ENCODE data around the gene PTK6.

The PTK6 gene

DNA sequence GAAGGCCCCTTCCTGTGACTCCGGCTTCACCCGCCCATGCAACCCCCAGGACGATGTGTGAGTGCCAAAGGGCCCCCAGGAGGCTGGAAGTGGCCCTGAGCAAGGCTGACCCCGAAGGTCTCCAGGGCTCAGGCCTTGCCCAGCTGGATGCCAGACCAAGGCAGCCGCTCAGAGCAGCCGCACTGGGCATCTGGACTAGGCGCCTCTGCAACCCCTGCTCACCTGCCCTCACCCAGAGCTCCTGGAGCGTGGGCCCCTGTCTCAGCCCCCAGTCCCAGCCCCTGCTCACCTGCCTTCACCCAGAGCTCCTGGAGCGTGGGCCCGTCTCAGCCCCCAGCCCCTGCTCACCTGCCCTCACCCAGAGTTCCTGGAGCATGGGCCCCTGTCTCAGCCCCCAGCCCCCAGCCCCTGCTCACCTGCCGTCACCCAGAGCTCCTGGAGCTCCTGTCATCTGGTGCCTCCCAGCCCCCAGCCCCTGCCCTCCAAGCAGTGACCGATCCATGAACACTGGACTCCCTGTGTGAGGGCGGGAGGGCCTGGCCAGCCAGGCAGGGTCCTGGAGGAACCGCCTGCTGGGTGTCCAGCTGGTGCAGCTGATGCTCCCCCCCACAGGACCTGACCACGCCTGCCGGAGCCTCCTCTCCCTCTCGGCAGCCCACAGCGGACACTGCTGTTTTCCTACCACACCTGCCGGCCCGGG is 9.2 kb upstream of the PTK6 start:
- Histone ChIP-seq H3K4me1 (ENCODE audit: control insufficient read depth, insufficient read depth, low read length, poor library complexity, severe bottlenecking) (peaks cover 6% of the 10 kb centered on the region), H3K36me3 (ENCODE audit: control insufficient read depth, insufficient read depth, low read length) (no peaks in the 10 kb centered on the region), H3K9me3 (ENCODE audit: control insufficient read depth, low read length) (no peaks in the 10 kb centered on the region), H3K4me3 (ENCODE audit: extremely low read depth, insufficient read depth, low read length, poor library complexity, severe bottlenecking) (no peak overlapping the region), H3K27ac (ENCODE audit: low read depth, low read length, severe bottlenecking) (no peak overlapping the region)
- WGBS, 2 experiments (ENCODE audit: insufficient coverage in 2 of 2): 90% methylated on average over 15 to 17 of the region's 20 CpGs

DNA sequence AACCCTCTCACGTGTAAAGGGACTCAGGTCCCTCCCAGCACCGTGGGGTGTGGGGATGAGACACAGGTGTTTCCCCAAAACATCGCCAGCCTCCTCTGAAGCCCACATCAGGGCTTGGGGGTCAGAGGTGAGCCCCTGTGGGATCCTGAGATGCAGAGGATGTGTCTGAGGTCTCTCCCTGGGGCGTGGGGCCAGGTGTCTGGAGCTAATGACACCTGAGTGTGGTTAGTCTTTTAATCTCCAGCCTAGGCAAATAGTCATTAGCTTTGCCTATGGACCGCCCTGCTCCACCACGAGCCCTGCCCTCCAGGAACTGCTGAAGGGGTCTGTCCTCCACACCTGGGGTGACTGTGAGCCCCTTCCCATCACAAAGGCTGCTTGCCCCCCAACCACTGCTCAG is 8.6 kb upstream of the PTK6 start:
- Histone ChIP-seq H3K9me3 (ENCODE audit: control insufficient read depth, low read length) (no peaks in the 10 kb centered on the region), H3K36me3 (ENCODE audit: control insufficient read depth, insufficient read depth, low read length) (no peaks in the 10 kb centered on the region), H3K27ac (ENCODE audit: low read depth, low read length, severe bottlenecking) (no peak overlapping the region), H3K4me1 (ENCODE audit: control insufficient read depth, insufficient read depth, low read length, poor library complexity, severe bottlenecking) (peaks cover 6% of the 10 kb centered on the region), H3K4me3 (ENCODE audit: extremely low read depth, insufficient read depth, low read length, poor library complexity, severe bottlenecking) (no peak overlapping the region)
- WGBS, 2 experiments (ENCODE audit: insufficient coverage in 2 of 2): 71 to 73% methylated on average over 4 of the region's 6 CpGs

GRCh38 chr20:63544958-63545516 is 7.9 kb upstream of the PTK6 start:
- H3K4me1 ChIP-seq (ENCODE audit: control insufficient read depth, insufficient read depth, low read length, poor library complexity, severe bottlenecking): peaks cover 10% of the 10 kb centered on the region
- WGBS, 2 experiments (ENCODE audit: insufficient coverage in 2 of 2): 72 to 78% methylated on average over 12 to 18 of the region's 19 CpGs
- no peak overlapping the region for H3K4me3 ChIP-seq (ENCODE audit: extremely low read depth, insufficient read depth, low read length, poor library complexity, severe bottlenecking)
- no peak overlapping the region for H3K27ac ChIP-seq (ENCODE audit: low read depth, low read length, severe bottlenecking)
- H3K9me3 ChIP-seq (ENCODE audit: control insufficient read depth, low read length): no peaks in the 10 kb centered on the region
- no peaks in the 10 kb centered on the region for H3K36me3 ChIP-seq (ENCODE audit: control insufficient read depth, insufficient read depth, low read length)

DNA sequence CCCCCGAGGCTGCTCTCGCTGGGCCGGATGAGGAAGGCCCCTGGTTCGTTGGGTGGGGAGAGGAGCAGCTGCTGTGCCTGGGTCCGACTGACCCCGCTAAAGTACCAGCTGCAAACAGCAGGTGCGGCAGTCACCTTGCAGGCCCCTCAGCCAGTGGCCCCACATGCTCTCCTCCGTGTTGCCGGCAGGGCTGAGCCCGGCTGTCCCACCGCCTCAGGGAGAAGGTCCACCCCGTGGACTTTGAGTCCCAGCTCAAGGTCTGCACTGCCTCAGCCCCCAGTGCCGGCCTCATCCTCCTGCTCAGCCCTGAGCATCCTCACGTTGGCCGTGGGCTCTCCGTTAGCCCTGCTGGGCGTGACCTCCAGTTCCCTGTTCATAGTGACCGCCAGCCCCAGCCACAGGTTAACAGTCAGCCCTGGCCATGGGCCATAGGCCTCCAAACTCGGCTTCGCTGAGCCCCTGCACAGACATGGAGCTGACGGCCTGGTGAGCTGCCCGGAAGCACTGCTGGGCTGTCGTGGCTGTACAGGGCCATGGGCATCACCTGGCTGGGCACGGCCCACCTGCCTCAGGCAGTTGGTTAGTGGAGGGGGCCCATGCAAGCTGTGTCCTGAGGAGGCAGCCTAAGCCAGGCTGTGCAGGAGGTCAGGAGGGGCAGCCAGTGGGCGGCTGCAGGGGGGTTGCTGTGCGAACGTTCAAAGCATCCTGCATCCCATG is 7.2 kb upstream of the PTK6 start:
- no peaks in the 10 kb centered on the region for H3K36me3 ChIP-seq (ENCODE audit: control insufficient read depth, insufficient read depth, low read length)
- peaks cover 12% of the 10 kb centered on the region for H3K4me1 ChIP-seq (ENCODE audit: control insufficient read depth, insufficient read depth, low read length, poor library complexity, severe bottlenecking)
- H3K4me3 ChIP-seq (ENCODE audit: extremely low read depth, insufficient read depth, low read length, poor library complexity, severe bottlenecking): no peak overlapping the region
- no peak overlapping the region for H3K27ac ChIP-seq (ENCODE audit: low read depth, low read length, severe bottlenecking)
- WGBS, 2 experiments (ENCODE audit: insufficient coverage in 2 of 2): 87 to 92% methylated on average over 27 of the region's 27 CpGs
- no peaks in the 10 kb centered on the region for H3K9me3 ChIP-seq (ENCODE audit: control insufficient read depth, low read length)

- Histone ChIP-seq H3K27ac (ENCODE audit: low read depth, low read length, severe bottlenecking) (no peak overlapping the region), H3K4me1 (ENCODE audit: control insufficient read depth, insufficient read depth, low read length, poor library complexity, severe bottlenecking) (peaks cover 12% of the 10 kb centered on the region), H3K4me3 (ENCODE audit: extremely low read depth, insufficient read depth, low read length, poor library complexity, severe bottlenecking) (no peak overlapping the region), H3K9me3 (ENCODE audit: control insufficient read depth, low read length) (no peaks in the 10 kb centered on the region), H3K36me3 (ENCODE audit: control insufficient read depth, insufficient read depth, low read length) (no peaks in the 10 kb centered on the region)
- WGBS, 2 experiments (ENCODE audit: insufficient coverage in 2 of 2): 88 to 93% methylated on average over 6 of the region's 6 CpGs
Observed at GRCh38 chr20:63543733-63544132, 6.6 kb upstream of the PTK6 start.

DNA sequence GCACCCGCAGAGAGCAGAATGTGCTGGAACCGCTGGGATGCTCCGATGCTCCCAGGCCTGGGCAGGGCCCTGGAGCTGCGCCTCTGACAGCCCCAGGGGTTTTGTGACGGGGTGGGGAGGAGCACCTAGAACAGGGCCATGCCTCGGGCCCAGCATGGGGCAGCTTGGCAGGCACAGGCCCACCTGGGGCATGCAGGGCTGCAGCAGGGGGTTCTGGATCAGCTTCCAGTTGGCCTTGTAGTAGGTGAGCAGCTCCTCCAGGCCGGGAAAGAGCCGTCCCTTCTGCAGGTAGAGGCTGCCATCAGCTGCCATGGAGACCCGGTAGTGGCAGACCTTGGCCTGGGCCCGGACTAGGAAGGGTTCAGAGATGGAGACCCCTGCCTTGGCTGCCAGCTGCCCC is 6.0 kb upstream of the PTK6 start:
- Histone ChIP-seq H3K27ac (ENCODE audit: low read depth, low read length, severe bottlenecking) (no peak overlapping the region), H3K4me3 (ENCODE audit: extremely low read depth, insufficient read depth, low read length, poor library complexity, severe bottlenecking) (no peak overlapping the region), H3K9me3 (ENCODE audit: control insufficient read depth, low read length) (no peaks in the 10 kb centered on the region), H3K36me3 (ENCODE audit: control insufficient read depth, insufficient read depth, low read length) (no peaks in the 10 kb centered on the region), H3K4me1 (ENCODE audit: control insufficient read depth, insufficient read depth, low read length, poor library complexity, severe bottlenecking) (peaks cover 12% of the 10 kb centered on the region)
- WGBS, 2 experiments (ENCODE audit: insufficient coverage in 2 of 2): 83 to 87% methylated on average over 6 to 9 of the region's 10 CpGs

DNA sequence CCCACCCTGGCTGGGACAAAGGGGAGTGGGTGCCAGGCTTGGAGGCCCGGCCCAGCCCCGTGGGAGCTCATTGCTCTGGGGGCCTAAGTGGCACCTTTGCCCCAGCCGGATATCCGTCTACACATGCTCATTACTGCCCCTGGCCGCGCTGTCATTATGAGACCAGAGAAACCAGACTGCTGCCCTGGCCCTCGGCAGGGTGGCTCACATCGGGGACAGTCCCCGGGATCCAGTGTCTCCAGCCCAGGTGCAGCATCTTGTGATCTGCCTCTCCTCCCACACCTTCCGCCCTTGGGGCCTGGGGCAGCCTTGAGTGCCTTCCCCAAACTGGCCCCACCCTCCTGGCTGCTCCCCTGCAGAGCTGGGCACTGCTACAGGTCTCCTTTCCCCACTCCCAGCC is 5.5 kb upstream of the PTK6 start:
- Histone ChIP-seq H3K4me3 (ENCODE audit: extremely low read depth, insufficient read depth, low read length, poor library complexity, severe bottlenecking) (no peak overlapping the region), H3K36me3 (ENCODE audit: control insufficient read depth, insufficient read depth, low read length) (no peaks in the 10 kb centered on the region), H3K27ac (ENCODE audit: low read depth, low read length, severe bottlenecking) (no peak overlapping the region), H3K4me1 (ENCODE audit: control insufficient read depth, insufficient read depth, low read length, poor library complexity, severe bottlenecking) (peaks cover 14% of the 10 kb centered on the region), H3K9me3 (ENCODE audit: control insufficient read depth, low read length) (no peaks in the 10 kb centered on the region)
- WGBS, 2 experiments (ENCODE audit: insufficient coverage in 2 of 2): 91 to 93% methylated on average over 9 to 10 of the region's 10 CpGs

GRCh38 chr20:63542031-63542559 is 4.9 kb upstream of the PTK6 start:
- Histone ChIP-seq H3K4me3 (ENCODE audit: extremely low read depth, insufficient read depth, low read length, poor library complexity, severe bottlenecking) (no peak overlapping the region), H3K27ac (ENCODE audit: low read depth, low read length, severe bottlenecking) (no peak overlapping the region), H3K36me3 (ENCODE audit: control insufficient read depth, insufficient read depth, low read length) (no peaks in the 10 kb centered on the region), H3K4me1 (ENCODE audit: control insufficient read depth, insufficient read depth, low read length, poor library complexity, severe bottlenecking) (peaks cover 15% of the 10 kb centered on the region), H3K9me3 (ENCODE audit: control insufficient read depth, low read length) (no peaks in the 10 kb centered on the region)
- WGBS, 2 experiments (ENCODE audit: insufficient coverage in 2 of 2): 93 to 95% methylated on average over 33 to 36 of the region's 36 CpGs

DNA sequence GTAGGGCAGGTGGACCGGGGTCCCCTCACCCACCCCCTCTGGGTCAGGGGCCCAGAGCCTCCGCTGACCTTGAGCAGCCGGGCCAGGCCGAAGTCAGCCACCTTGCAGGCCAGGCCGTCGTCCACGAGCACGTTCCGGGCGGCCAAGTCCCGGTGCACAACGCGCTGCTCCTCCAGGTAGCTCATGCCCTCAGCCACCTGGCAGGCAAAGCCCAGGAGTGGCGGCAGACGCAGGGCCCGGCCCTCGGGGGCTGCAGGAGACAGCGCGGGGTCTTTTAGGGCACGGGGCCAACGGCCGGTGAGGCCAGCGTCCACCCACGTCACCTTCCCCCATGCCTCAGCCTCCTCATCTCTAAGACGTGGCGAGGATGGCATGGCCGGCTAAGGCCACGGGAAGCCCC is 4.2 kb upstream of the PTK6 start:
- no peak overlapping the region for H3K4me3 ChIP-seq (ENCODE audit: extremely low read depth, insufficient read depth, low read length, poor library complexity, severe bottlenecking)
- 95 to 96% methylated on average over 27 to 28 of the region's 28 CpGs for WGBS, 2 experiments (ENCODE audit: insufficient coverage in 2 of 2)
- H3K9me3 ChIP-seq (ENCODE audit: control insufficient read depth, low read length): no peaks in the 10 kb centered on the region
- peaks cover 15% of the 10 kb centered on the region for H3K4me1 ChIP-seq (ENCODE audit: control insufficient read depth, insufficient read depth, low read length, poor library complexity, severe bottlenecking)
- no peak overlapping the region for H3K27ac ChIP-seq (ENCODE audit: low read depth, low read length, severe bottlenecking)
- no peaks in the 10 kb centered on the region for H3K36me3 ChIP-seq (ENCODE audit: control insufficient read depth, insufficient read depth, low read length)

GRCh38 chr20:63540417-63541186 is 3.4 kb upstream of the PTK6 start:
- H3K4me1 ChIP-seq (ENCODE audit: control insufficient read depth, insufficient read depth, low read length, poor library complexity, severe bottlenecking): peaks cover 15% of the 10 kb centered on the region
- 89 to 91% methylated on average over 45 to 47 of the region's 49 CpGs for WGBS, 2 experiments (ENCODE audit: insufficient coverage in 2 of 2)
- no peaks in the 10 kb centered on the region for H3K9me3 ChIP-seq (ENCODE audit: control insufficient read depth, low read length)
- no peak overlapping the region for H3K27ac ChIP-seq (ENCODE audit: low read depth, low read length, severe bottlenecking)
- H3K4me3 ChIP-seq (ENCODE audit: extremely low read depth, insufficient read depth, low read length, poor library complexity, severe bottlenecking): no peak overlapping the region
- H3K36me3 ChIP-seq (ENCODE audit: control insufficient read depth, insufficient read depth, low read length): no peaks in the 10 kb centered on the region
